Panc1 (cell line): Measurements from ENCODE around the gene PPA1.

Experiments used
- CTCF ChIP-seq: fragments of 450-650 bp; IDR thresholded peaks from 2 replicates; pipeline ENCODE4 v1.5.1; 2017; ENCODE audit warnings: mild to moderate bottlenecking
- POLR2AphosphoS5 ChIP-seq: IDR thresholded peaks from 2 replicates; pipeline ENCODE4 v1.6.1; 2012; ENCODE audit warnings: mild to moderate bottlenecking, low read depth, low read length, moderate library complexity
- REST ChIP-seq, 2 experiments: IDR thresholded peaks; 2 replicates each; pipeline ENCODE4 v1.6.1; 2011 to 2012; ENCODE audit warnings: low read depth in 2 of 2, control low read depth in 1 of 2, low read length in 1 of 2, mild to moderate bottlenecking in 1 of 2, moderate library complexity in 1 of 2; ENCODE audit not compliant: insufficient read depth in 1 of 2
- TCF7L2 ChIP-seq: IDR thresholded peaks from 2 replicates; pipeline ENCODE4 v1.6.1; 2011; ENCODE audit warnings: mild to moderate bottlenecking, low read depth, low read length, inconsistent platforms

GRCh38 chr10:70269741-70270140 is 36.5 kb upstream of the PPA1 start:
- TF ChIP-seq CTCF = no peak
- TF ChIP-seq POLR2AphosphoS5 = no peak
- no peak for TF ChIP-seq TCF7L2
- TF ChIP-seq REST (IDR thresholded peaks at IDR 0.05; ENCODE audit: insufficient read depth in 1 of 2, low read depth in 2 of 2, low read length in 1 of 2) = no peak
